HepG2 (cell line): ENCODE results near the gene DUSP7.

Experiments
- CTCF ChIP-seq: sonication (generic); formaldehyde crosslinking; IDR thresholded peaks from 2 replicates; pipeline ENCODE4 v1.5.0; 2020; ENCODE audit warnings: mild to moderate bottlenecking, missing genetic modification reagents, moderate library complexity
- ZNF609 ChIP-seq: sonication (generic); formaldehyde crosslinking; IDR thresholded peaks from 2 replicates; pipeline ENCODE4 v1.4.0; 2020; ENCODE audit warnings: mild to moderate bottlenecking, missing genetic modification reagents, borderline replicate concordance
- ZNF773 ChIP-seq: sonication (generic); formaldehyde crosslinking; IDR thresholded peaks from 2 replicates; pipeline ENCODE4 v1.4.0; 2020; ENCODE audit warnings: missing genetic modification reagents, borderline replicate concordance

DNA sequence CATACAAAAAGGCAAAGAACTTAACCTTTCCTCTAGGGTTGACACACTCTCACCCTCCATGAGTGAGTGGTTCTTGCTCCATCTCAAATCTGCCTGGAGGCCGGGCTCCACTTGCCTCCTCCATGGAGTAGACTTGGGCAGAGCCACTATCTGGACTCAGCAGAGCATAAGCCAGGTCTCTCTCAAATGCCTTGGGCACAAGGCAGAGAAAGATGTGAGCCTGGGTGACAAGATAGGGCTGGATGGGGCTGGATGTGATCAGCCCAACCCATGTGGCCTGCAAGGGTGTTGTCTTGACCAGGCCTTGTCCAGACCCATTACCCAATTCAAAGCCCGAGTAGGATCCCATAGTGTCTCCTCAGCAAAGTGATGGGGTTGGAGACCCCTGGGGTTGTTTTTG, 56.5 kb downstream of the DUSP7 start:
- no peak for TF ChIP-seq ZNF773 (CRISPR knock-in tag)
- TF ChIP-seq ZNF609 (CRISPR knock-in tag), result no peak
- no peak for TF ChIP-seq CTCF (CRISPR knock-in tag)
